ENCODE measurements around the gene SOX6.

The SOX6 gene

GRCh38 chr11:16365581-16366228 is 9.4 kb upstream of the SOX6 start:
- TF ChIP-seq, protein P1, sequence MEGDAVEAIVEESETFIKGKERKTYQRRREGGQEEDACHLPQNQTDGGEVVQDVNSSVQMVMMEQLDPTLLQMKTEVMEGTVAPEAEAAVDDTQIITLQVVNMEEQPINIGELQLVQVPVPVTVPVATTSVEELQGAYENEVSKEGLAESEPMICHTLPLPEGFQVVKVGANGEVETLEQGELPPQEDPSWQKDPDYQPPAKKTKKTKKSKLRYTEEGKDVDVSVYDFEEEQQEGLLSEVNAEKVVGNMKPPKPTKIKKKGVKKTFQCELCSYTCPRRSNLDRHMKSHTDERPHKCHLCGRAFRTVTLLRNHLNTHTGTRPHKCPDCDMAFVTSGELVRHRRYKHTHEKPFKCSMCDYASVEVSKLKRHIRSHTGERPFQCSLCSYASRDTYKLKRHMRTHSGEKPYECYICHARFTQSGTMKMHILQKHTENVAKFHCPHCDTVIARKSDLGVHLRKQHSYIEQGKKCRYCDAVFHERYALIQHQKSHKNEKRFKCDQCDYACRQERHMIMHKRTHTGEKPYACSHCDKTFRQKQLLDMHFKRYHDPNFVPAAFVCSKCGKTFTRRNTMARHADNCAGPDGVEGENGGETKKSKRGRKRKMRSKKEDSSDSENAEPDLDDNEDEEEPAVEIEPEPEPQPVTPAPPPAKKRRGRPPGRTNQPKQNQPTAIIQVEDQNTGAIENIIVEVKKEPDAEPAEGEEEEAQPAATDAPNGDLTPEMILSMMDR (conservative IDR thresholded peaks at IDR 0.05; ENCODE audit: low read length) = no peak
- DNase-seq (ENCODE audit: low read depth) = no peak
- H3K4me3 ChIP-seq (ENCODE audit: low read length) = no peak overlapping the region

DNA sequence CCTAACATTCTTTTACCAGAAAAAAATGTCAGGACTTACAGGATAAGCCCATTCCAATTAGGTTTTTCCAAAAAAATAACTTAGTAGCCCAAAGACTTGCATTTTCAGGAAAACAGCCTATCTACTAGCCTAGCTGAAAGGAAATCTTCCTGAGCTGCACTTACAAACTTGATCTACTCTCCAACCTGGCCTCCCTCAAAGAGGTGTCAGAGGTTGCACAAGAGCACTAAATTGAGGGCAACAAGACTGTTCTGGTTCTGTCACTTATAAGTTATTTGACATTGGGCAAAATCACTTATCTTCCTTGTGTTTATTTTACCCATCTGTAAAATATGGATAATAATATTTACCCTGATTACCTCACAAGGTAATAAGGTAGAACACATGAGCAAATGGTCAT is 7.9 kb upstream of the SOX6 start:
- TF ChIP-seq, protein P1 (conservative IDR thresholded peaks at IDR 0.05; ENCODE audit: low read length) = no peak
- H3K4me3 ChIP-seq (ENCODE audit: low read length) = no peak overlapping the region
- no peak for DNase-seq (ENCODE audit: low read depth)

GRCh38 chr11:16363706-16364105 is 7.4 kb upstream of the SOX6 start:
- DNase-seq (ENCODE audit: low read depth) = no peak
- TF ChIP-seq, protein P1 (conservative IDR thresholded peaks at IDR 0.05; ENCODE audit: low read length) = no peak
- H3K4me3 ChIP-seq (ENCODE audit: low read length) = no peak overlapping the region

DNA sequence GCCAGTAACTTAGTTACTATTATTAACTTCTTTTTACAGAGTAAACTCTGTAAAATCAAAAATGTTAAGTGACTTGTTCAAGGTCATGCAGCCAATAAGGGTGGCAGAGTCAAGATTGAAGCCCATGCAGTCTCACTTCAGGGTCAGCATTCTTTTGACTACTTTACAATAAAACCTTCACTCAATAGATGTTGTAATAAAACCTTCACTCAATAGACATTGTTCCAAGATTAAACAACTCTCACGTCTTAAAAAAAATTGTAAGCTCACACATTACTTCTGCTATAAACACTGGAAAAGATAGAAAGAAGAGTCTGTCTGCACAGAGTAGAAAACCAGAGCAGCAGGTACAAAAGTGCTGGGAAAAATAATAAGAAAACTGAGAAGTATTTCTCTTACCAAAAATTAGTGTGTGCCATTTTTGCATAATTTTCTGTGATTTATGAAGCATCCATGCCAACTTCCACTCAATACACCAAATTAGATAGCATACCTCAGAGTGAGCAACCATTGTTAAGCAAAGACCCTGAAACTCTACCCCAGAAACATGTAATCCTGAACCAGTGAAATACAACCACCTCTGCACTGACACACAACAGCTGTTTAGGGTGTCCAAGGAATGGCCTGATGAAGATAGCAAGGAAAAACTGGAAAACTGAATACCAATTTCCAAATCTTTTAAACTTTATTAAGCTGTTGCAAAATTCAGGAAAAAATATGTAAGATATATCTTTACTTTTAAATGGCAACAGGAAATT is 4.9 kb upstream of the SOX6 start:
- TF ChIP-seq, protein P1 (conservative IDR thresholded peaks at IDR 0.05; ENCODE audit: low read length) = no peak
- no peak overlapping the region for H3K4me3 ChIP-seq (ENCODE audit: low read length)
- no peak for DNase-seq (ENCODE audit: low read depth)

- no peak overlapping the region for H3K4me3 ChIP-seq (ENCODE audit: low read length)
- DNase-seq (ENCODE audit: low read depth) = no peak
- TF ChIP-seq, protein P1 (conservative IDR thresholded peaks at IDR 0.05; ENCODE audit: low read length) = no peak
Observed at GRCh38 chr11:16359369-16359768, 3.0 kb upstream of the SOX6 start.

DNA sequence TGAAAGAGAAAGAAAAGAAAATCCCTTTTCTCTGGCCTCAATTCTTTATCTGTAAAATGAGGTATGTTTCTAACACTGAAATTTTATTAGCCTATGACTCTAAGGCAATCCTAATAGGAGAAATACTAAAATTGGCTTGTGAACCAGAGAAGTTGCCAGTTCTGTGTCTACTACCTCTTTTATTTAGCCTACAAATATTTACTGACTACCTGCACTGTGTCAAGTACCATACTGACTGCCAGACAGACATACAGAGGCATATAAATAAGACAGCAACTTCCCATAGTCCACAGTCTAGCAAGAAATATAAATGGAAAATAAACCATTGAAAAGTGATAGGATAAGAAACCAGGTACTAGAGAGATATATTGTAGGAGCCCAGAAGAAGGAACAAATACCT is 2.4 kb upstream of the SOX6 start:
- TF ChIP-seq, protein P1 (conservative IDR thresholded peaks at IDR 0.05; ENCODE audit: low read length) = no peak
- H3K4me3 ChIP-seq (ENCODE audit: low read length) = no peak overlapping the region
- DNase-seq (ENCODE audit: low read depth) = no peak

- DNase-seq (ENCODE audit: low read depth) = no peak
- H3K4me3 ChIP-seq (ENCODE audit: low read length) = no peak overlapping the region
- TF ChIP-seq, protein P1 (conservative IDR thresholded peaks at IDR 0.05; ENCODE audit: low read length) = no peak
Observed at GRCh38 chr11:16357775-16358174, 1.4 kb upstream of the SOX6 start.
